Measurements from ENCODE around the gene STX1B.
"Not testable (repeated sequence)": the region's sequence is repeated elsewhere in the genome, so short reads cannot be mapped to it uniquely, and the experiment has no call there.

STX1B gene

GRCh38 chr16:30953511-30954124, 56.8 kb downstream of the STX1B start:
- DNase-seq (ENCODE audit: extremely low read depth in 1 of 2, low read depth in 1 of 2) = peak; percentile 19 to 30

GRCh38 chr16:30953111-30953510, 57.3 kb downstream of the STX1B start:
- DNase-seq (ENCODE audit: extremely low read depth in 1 of 2, low read depth in 1 of 2) = no peak

- no peak for DNase-seq (ENCODE audit: extremely low read depth in 1 of 2, low read depth in 1 of 2)
Observed at GRCh38 chr16:30951750-30952149, 58.7 kb downstream of the STX1B start.

GRCh38 chr16:30951193-30951592, 59.2 kb downstream of the STX1B start:
- no peak for DNase-seq (ENCODE audit: extremely low read depth in 1 of 2, low read depth in 1 of 2)

GRCh38 chr16:30950516-30951065, 59.8 kb downstream of the STX1B start:
- DNase-seq (ENCODE audit: extremely low read depth in 1 of 2, low read depth in 1 of 2) = no peak

GRCh38 chr16:30949650-30950515, 60.6 kb downstream of the STX1B start:
- DNase-seq (ENCODE audit: extremely low read depth in 1 of 2, low read depth in 1 of 2) = no peak

GRCh38 chr16:30948667-30949649, 61.5 kb downstream of the STX1B start, which contains the start of gene ORAI3:
Gene ORAI3, plus strand, starts transcription at chr16:30949068. Its CDS starts 222 bp downstream, at chr16:30949290.
- DNase-seq (ENCODE audit: extremely low read depth in 1 of 2, low read depth in 1 of 2) = peak in 1 of 2 donors; percentile 28

- no peak for DNase-seq (ENCODE audit: extremely low read depth in 1 of 2, low read depth in 1 of 2)
Observed at GRCh38 chr16:30947859-30948666, 62.4 kb downstream of the STX1B start.

GRCh38 chr16:30947541-30947858, 62.9 kb downstream of the STX1B start:
- no peak for DNase-seq (ENCODE audit: extremely low read depth in 1 of 2, low read depth in 1 of 2)

GRCh38 chr16:30946671-30947540, 63.5 kb downstream of the STX1B start:
- no peak for DNase-seq (ENCODE audit: extremely low read depth in 1 of 2, low read depth in 1 of 2)

GRCh38 chr16:30944352-30944751, 66.1 kb downstream of the STX1B start:
- no peak for DNase-seq (ENCODE audit: extremely low read depth in 1 of 2, low read depth in 1 of 2)

GRCh38 chr16:30942426-30942806, 68.0 kb downstream of the STX1B start:
- no peak for DNase-seq (ENCODE audit: extremely low read depth in 1 of 2, low read depth in 1 of 2)

GRCh38 chr16:30941600-30942425, 68.6 kb downstream of the STX1B start:
- DNase-seq (ENCODE audit: extremely low read depth in 1 of 2, low read depth in 1 of 2) = peak; percentile 21 to 42

- DNase-seq (ENCODE audit: extremely low read depth in 1 of 2, low read depth in 1 of 2) = not testable (repeated sequence)
Observed at GRCh38 chr16:30939571-30939970, 70.9 kb downstream of the STX1B start.
